IPS-15b (cell line): ENCODE data around the gene OR4C3.
"Not testable (repeated sequence)": the region's sequence is repeated elsewhere in the genome, so short reads cannot be mapped to it uniquely, and the experiment has no call there.

Experiments
- H3K27me3 ChIP-seq: one replicate; pipeline ENCODE4 v1.6.1; 2013; ENCODE audit warnings: low read length; ENCODE audit not compliant: control insufficient read depth, insufficient read depth
- H3K36me3 ChIP-seq: one replicate; pipeline ENCODE4 v1.6.1; 2013; ENCODE audit warnings: low read length; ENCODE audit not compliant: control insufficient read depth, insufficient read depth
- H3K4me1 ChIP-seq: one replicate; pipeline ENCODE4 v1.6.1; 2013; ENCODE audit warnings: mild to moderate bottlenecking, low read length; ENCODE audit not compliant: control insufficient read depth, insufficient read depth
- H3K4me3 ChIP-seq: one replicate; pipeline ENCODE4 v1.5.1; 2013; ENCODE audit warnings: low read depth, low read length
- H3K9ac ChIP-seq: one replicate; pipeline ENCODE4 v1.6.1; 2013; ENCODE audit warnings: low read depth, mild to moderate bottlenecking, low read length
- H3K9me3 ChIP-seq: one replicate; pipeline ENCODE4 v1.6.1; 2013; ENCODE audit warnings: mild to moderate bottlenecking, low read length; ENCODE audit not compliant: control insufficient read depth, insufficient read depth

Gene OR4C3

GRCh38 chr11:48324620-48325019 lies at the start of gene OR4C3:
TSS of gene OR4C3 (plus strand) at chr11:48324920. CDS start at chr11:48325022, 102 bp downstream.
- H3K27me3 ChIP-seq, H3K36me3 ChIP-seq, H3K4me1 ChIP-seq, H3K9me3 ChIP-seq, H3K4me3 ChIP-seq, H3K9ac ChIP-seq: not testable (repeated sequence)

DNA sequence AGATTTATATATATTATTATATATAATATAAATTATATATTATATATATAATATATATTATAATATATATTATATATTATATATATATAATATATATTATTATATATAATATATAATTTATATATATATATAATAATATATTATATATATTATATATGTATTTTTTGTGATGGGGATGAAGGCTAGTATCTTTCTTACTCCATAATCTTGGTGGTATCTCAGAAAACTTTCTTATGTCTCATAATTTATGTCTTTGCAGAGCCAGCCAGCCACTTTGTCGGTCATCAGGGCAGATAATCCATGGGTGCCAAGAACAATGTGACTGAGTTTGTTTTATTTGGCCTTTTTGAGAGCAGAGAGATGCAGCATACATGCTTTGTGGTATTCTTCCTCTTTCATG lies 18.8 kb upstream of the OR4C3 start, which contains the start of gene OR4S1:
Gene OR4S1 (plus strand): TSS at position 301 of the 400 bp plus-strand sequence. CDS start 0 bp downstream, at position 301.
- Histone ChIP-seq H3K9me3 (peaks cover 9% of the 10 kb centered on the region), H3K27me3 (no peaks in the 10 kb centered on the region), H3K36me3 (no peaks in the 10 kb centered on the region), H3K4me1 (no peaks in the 10 kb centered on the region), H3K4me3 (no peak within 1 kb of the TSS), H3K9ac (no peak within 1 kb of the TSS)

DNA sequence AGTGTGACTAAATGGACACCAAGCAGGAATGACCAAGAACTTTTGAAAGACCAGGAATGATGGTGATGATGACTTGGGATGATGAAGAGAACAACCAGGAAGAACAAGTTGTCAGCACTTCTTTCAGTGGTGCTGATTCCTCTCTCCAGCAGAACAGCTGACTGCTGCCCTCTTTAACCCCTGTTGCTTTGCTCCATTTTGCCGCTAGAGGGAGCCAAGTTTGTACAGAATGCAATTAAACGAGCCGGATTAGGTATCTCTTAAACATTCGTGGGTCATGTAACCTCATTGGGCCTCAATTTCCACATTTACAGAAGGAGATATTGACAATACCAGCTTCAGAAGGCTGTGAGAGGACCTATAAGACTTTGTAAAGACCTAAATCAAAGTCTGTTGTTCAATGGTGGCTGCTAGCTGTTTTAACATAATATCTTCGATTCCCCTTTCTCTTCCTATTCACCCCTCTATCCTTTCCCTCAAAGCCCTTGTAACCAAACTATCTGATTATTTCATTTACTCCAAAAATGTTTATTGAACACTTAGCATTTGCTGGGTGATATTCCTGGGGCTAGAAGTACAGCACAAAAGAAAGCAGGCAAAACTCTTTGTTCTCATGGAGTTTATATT lies 16.8 kb upstream of the OR4C3 start:
- H3K9ac ChIP-seq = no peak overlapping the region

DNA sequence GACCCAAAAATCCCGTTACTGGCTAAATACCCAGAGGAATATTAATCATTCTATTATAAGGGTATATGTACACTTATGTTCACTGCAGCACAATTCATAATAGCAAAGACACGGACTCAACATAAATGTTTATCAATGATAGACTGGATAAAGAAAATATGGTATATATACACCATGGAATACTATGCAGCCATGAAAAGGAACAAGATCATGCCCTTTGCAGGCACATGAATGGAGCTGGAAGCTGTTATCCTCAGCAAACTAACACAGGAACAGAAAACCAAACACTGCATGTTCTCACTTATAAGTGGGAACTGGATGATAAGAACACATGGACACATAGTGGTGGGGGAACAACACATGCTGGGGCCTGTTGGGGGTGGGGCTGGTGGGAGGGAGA lies 11.1 kb upstream of the OR4C3 start:
- H3K9ac ChIP-seq, H3K36me3 ChIP-seq, H3K4me3 ChIP-seq, H3K27me3 ChIP-seq, H3K4me1 ChIP-seq: not testable (repeated sequence)
- H3K9me3 ChIP-seq = peaks cover 14% of the 10 kb centered on the region

More for the DNA sequence above, 16.8 kb upstream of the OR4C3 start:
- no peak overlapping the region for H3K4me3 ChIP-seq
- H3K36me3 ChIP-seq = no peaks in the 10 kb centered on the region
- H3K27me3 ChIP-seq = no peaks in the 10 kb centered on the region
- H3K9me3 ChIP-seq = peaks cover 16% of the 10 kb centered on the region
- H3K4me1 ChIP-seq = no peaks in the 10 kb centered on the region

GRCh38 chr11:48319813-48320212 lies 4.9 kb upstream of the OR4C3 start:
- not testable (repeated sequence) for H3K27me3 ChIP-seq, H3K4me1 ChIP-seq, H3K36me3 ChIP-seq, H3K9ac ChIP-seq, H3K4me3 ChIP-seq
- peaks cover 13% of the 10 kb centered on the region for H3K9me3 ChIP-seq

DNA sequence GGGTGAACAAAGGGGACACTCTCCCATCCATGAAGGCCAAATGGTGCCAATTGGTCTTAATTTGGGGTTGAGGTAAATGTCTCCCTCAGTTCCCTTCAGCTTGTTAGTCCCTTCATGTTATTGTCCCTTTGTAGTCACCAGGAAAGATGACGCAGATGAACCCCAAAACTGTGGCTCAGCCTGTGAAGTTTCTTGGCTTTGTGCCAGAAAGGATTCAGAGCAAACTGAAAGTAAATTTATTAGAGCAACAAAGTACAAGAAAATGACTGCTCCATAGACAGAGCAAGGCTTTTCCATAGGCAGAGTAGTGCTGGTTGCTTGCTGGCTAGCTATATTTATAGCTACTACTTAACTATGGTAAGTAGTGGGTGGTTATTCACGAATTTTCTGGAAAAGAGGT lies 16.7 kb downstream of the OR4C3 start:
- Histone ChIP-seq H3K4me1 (no peaks in the 10 kb centered on the region), H3K4me3 (no peak overlapping the region), H3K9ac (no peak overlapping the region), H3K9me3 (peaks cover 10% of the 10 kb centered on the region), H3K36me3 (no peaks in the 10 kb centered on the region), H3K27me3 (no peaks in the 10 kb centered on the region)

DNA sequence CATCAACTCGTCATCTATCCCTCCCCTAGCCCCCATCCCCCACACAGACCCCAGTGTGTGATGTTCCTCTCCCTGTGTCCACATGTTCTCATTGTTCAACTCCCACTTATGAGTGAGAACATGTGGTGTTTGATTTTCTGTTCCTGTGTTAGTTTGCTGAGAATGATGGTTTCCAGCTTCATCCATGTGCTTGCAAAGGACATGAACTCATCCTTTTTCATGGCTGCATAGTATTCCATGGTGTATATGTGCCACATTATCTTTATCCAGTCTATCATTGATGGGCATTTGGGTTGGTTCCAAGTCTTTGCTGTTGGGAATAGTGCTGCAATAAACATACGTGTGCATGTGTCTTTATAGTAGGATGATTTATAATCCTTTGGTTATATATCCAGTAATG lies 17.8 kb downstream of the OR4C3 start:
- H3K9me3 ChIP-seq, H3K4me1 ChIP-seq, H3K27me3 ChIP-seq, H3K36me3 ChIP-seq, H3K9ac ChIP-seq, H3K4me3 ChIP-seq: not testable (repeated sequence)

GRCh38 chr11:48346286-48346685 lies 21.6 kb downstream of the OR4C3 start:
- not testable (repeated sequence) for H3K27me3 ChIP-seq, H3K36me3 ChIP-seq, H3K9ac ChIP-seq, H3K9me3 ChIP-seq, H3K4me1 ChIP-seq, H3K4me3 ChIP-seq

- peaks cover 8% of the 10 kb centered on the region for H3K9me3 ChIP-seq
- H3K4me3 ChIP-seq = no peak overlapping the region
- no peaks in the 10 kb centered on the region for H3K27me3 ChIP-seq
- no peaks in the 10 kb centered on the region for H3K4me1 ChIP-seq
- no peaks in the 10 kb centered on the region for H3K36me3 ChIP-seq
- no peak overlapping the region for H3K9ac ChIP-seq
Observed at GRCh38 chr11:48354013-48354412, 29.3 kb downstream of the OR4C3 start.

DNA sequence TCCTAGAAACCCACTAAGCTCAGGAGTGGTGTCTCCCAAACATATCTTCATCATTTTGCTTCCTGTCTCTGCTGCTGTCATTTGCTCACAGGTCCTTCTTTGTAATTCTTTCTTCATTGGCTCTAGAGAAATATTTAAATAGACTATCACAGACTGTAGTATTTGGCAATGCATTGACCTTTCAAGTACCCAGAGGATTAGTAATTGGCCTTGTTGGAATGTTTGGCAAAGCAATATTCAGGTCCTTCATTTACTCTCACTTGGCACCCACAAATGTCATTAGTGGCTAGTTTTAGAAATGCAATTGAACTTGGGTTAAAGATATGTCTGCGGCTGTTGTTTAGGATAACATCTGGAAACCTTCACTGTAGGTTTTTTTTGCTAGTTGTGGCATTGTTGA lies 30.0 kb downstream of the OR4C3 start:
- H3K9me3 ChIP-seq = peaks cover 8% of the 10 kb centered on the region
- no peak overlapping the region for H3K9ac ChIP-seq
- no peak overlapping the region for H3K4me3 ChIP-seq

GRCh38 chr11:48361289-48361688 lies 36.6 kb downstream of the OR4C3 start:
- H3K27me3 ChIP-seq, H3K4me1 ChIP-seq, H3K9ac ChIP-seq, H3K4me3 ChIP-seq, H3K9me3 ChIP-seq, H3K36me3 ChIP-seq: not testable (repeated sequence)

More for the DNA sequence above, 30.0 kb downstream of the OR4C3 start:
- H3K36me3 ChIP-seq = no peaks in the 10 kb centered on the region
- no peaks in the 10 kb centered on the region for H3K4me1 ChIP-seq
- no peaks in the 10 kb centered on the region for H3K27me3 ChIP-seq

GRCh38 chr11:48366365-48366764 lies 41.6 kb downstream of the OR4C3 start, which contains the start of gene OR4C5:
TSS of gene OR4C5 (minus strand) at chr11:48366465. CDS start at chr11:48366465, 0 bp downstream.
- H3K4me1 ChIP-seq = no peaks in the 10 kb centered on the region
- H3K36me3 ChIP-seq = no peaks in the 10 kb centered on the region
- H3K9me3 ChIP-seq = peaks cover 9% of the 10 kb centered on the region
- H3K9ac ChIP-seq = no peak within 1 kb of the TSS
- H3K27me3 ChIP-seq = no peaks in the 10 kb centered on the region
- no peak within 1 kb of the TSS for H3K4me3 ChIP-seq
